Measurements from ENCODE around the gene STAM. TPM values are rescaled to one million over a fixed set of nuclear protein-coding genes. Genes with fewer than 3 reads are reported as not detected.

Gene STAM
- total and polyA plus RNA-seq, 9 of the 15 experiments (the other 6 are each of a cell fraction or from before 2014, with no cell fraction given), result 13.8 to 33.5 (median 26.4) TPM

DNA sequence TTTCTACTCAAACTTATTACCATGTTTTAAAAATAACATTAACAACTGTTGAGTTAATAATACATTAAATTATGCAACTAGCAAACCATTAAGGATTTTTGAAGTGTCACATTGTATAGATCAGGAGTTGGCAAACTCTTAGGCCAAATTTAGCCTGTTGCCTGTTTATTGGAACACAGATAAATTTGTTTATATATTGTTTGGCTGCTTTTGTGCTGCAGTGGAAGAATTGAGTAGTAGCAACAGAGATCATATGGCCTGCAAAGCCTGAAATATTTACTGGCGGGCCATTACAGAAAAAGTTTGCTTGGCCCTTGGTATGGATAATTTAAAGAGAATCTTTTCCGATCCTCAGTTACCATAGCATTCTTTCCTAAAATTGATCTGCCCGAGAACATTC is 57.4 kb downstream of the STAM start:
- ChIA-PET CTCF (ENCODE audit: low intra/inter-chr PET ratio) (no interaction called here), POLR2A (no interaction called here)
- Histone ChIP-seq H3K9me1 (ENCODE audit: control insufficient read depth, insufficient read depth, low read length) (no peaks in the 10 kb centered on the region), H3K4me3 (no peak overlapping the region), H3K27me3 (ENCODE audit: control insufficient read depth in 2 of 2, insufficient read depth in 2 of 2, low read length in 2 of 2) (no peaks in the 10 kb centered on the region), H3K4me1 (replicated peaks in 1 of 2; ENCODE audit: control insufficient read depth in 2 of 2, insufficient read depth in 2 of 2, low read length in 2 of 2) (no peaks in the 10 kb centered on the region), H3K27ac (ENCODE audit: extremely low read depth, low read depth, low read length) (no peak overlapping the region), H3K36me3 (ENCODE audit: control insufficient read depth, insufficient read depth, low read length) (peaks cover 61% of the 10 kb centered on the region), H3K79me2 (ENCODE audit: control insufficient read depth, insufficient read depth, low read length) (no peaks in the 10 kb centered on the region), H3K9ac (ENCODE audit: insufficient read depth in 1 of 2, low read depth in 2 of 2, low read length in 2 of 2) (no peak overlapping the region), H3K9me3 (replicated peaks; ENCODE audit: control insufficient read depth, insufficient read depth, low read depth, low read length) (no peaks in the 10 kb centered on the region; the same call in 1 of the 2 replicates), H3K4me2 (ENCODE audit: insufficient read depth, low read length) (no peak overlapping the region), H2AFZ (ENCODE audit: low read depth, low read length) (no peak overlapping the region), H4K20me1 (replicated peaks; ENCODE audit: control insufficient read depth, insufficient read depth, low read length) (no peaks in the 10 kb centered on the region)
- DNase-seq (ENCODE audit: extremely low read depth in 1 of 4, low spot score in 3 of 4) (no peak), ATAC-seq (no peak), FAIRE-seq (no peak)
- TF ChIP-seq CSDE1 (IDR thresholded peaks at IDR 0.05) (no peak), ZNF511 (CRISPR knock-in tag; IDR thresholded peaks at IDR 0.05) (no peak), ZNF589 (CRISPR knock-in tag; IDR thresholded peaks at IDR 0.05; ENCODE audit: low read depth) (no peak), NCOR1 (IDR thresholded peaks at IDR 0.05) (no peak), ZEB2 (IDR thresholded peaks at IDR 0.05) (no peak), U2AF1 (optimal IDR thresholded peaks at IDR 0.05; ENCODE audit: low read depth, low read length) (no peak), TEAD1 (CRISPR knock-in tag; IDR thresholded peaks at IDR 0.05) (no peak), ZNF23 (CRISPR knock-in tag; IDR thresholded peaks at IDR 0.05) (no peak), ILF3 (IDR thresholded peaks at IDR 0.05; ENCODE audit: borderline replicate concordance) (no peak)
- BruUV-seq (replicated peaks), result no TSS peak
- WGBS (ENCODE audit: insufficient coverage, low coverage, missing lambda C conversion rate), result 98% methylated on average over 3 of the region's 3 CpGs
- intact Hi-C loops (cut with micrococcal nuclease) (no loop called here), in situ Hi-C loops (cut with MboI) (no loop called here)
